ENCODE results near the gene CDK15.

CDK15 gene

DNA sequence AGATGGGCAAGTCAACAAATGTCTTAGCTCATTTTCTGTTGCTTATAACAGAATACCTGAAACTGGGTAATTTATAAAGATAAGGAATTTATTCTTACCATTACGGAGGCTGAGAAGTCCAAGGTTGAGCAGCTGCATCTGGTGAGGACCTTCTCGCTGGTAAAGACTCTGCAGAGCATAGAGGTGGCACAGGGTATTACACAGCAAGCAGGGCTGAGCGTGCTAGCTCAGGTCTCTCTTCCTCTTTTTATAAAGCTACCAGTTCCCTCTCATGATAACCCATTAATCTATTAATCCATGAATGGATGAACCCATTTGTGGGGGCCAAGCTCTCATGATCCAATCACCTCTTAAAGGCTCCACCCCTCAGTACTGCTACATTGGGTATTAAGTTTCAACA lies 109.1 kb downstream of the CDK15 start:
- TF ChIP-seq JUND (IDR thresholded peaks at IDR 0.05; ENCODE audit: low read depth): no peak
- in situ Hi-C loops (cut with HindIII; ENCODE audit: low pct_unique_long_range_greater_than_20kb, low sequenced_read_pairs): no loop called here
- DNase-seq (ENCODE audit: low read depth in 1 of 2, low spot score in 1 of 2): no peak

GRCh38 chr2:201916565-201916964 lies 110.2 kb downstream of the CDK15 start:
- no peak for DNase-seq (ENCODE audit: low read depth in 1 of 2, low spot score in 1 of 2)
- no peak for TF ChIP-seq JUND (IDR thresholded peaks at IDR 0.05; ENCODE audit: low read depth)
- in situ Hi-C loops (cut with HindIII; ENCODE audit: low pct_unique_long_range_greater_than_20kb, low sequenced_read_pairs): no loop called here

DNA sequence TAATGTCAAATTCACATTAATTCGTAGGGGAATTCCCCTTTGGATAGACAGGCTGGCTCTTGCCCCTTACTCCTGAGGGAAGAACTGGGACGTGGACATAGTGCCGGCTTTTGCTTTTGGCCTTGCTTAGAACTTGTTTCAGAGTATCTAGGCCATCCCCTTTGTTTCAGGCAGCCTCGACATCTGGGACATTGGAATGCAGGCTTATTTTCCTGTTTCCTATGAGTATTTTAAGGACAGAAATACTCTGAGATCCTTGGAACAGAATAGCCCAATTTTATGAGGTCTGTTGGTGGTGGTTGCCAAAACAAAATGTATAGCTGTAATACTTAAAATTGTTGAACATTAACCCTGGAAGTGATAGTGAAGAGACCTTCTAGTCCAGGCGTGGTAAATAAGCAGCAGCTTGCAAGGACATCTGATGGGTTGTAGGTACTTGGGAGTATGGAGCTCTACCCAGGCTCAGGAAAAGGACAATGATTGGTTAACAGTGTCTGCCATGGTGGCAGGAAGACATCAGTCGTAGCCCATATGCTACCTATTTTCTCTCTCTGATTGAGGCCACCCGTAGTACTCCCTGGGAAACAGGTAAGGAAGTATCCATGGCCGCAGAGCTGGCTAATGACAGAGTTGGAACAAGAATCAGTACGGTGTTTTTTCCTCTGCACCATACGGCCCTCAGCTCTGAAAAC lies 112.4 kb downstream of the CDK15 start:
- no peak for DNase-seq (ENCODE audit: low read depth in 1 of 2, low spot score in 1 of 2)
- in situ Hi-C loops (cut with HindIII; ENCODE audit: low pct_unique_long_range_greater_than_20kb, low sequenced_read_pairs): no loop called here
- no peak for TF ChIP-seq JUND (IDR thresholded peaks at IDR 0.05; ENCODE audit: low read depth)

GRCh38 chr2:201919308-201919634 lies 112.9 kb downstream of the CDK15 start:
- TF ChIP-seq JUND (IDR thresholded peaks at IDR 0.05; ENCODE audit: low read depth): no peak
- no peak for DNase-seq (ENCODE audit: low read depth in 1 of 2, low spot score in 1 of 2)
- in situ Hi-C loops (cut with HindIII; ENCODE audit: low pct_unique_long_range_greater_than_20kb, low sequenced_read_pairs): no loop called here

DNA sequence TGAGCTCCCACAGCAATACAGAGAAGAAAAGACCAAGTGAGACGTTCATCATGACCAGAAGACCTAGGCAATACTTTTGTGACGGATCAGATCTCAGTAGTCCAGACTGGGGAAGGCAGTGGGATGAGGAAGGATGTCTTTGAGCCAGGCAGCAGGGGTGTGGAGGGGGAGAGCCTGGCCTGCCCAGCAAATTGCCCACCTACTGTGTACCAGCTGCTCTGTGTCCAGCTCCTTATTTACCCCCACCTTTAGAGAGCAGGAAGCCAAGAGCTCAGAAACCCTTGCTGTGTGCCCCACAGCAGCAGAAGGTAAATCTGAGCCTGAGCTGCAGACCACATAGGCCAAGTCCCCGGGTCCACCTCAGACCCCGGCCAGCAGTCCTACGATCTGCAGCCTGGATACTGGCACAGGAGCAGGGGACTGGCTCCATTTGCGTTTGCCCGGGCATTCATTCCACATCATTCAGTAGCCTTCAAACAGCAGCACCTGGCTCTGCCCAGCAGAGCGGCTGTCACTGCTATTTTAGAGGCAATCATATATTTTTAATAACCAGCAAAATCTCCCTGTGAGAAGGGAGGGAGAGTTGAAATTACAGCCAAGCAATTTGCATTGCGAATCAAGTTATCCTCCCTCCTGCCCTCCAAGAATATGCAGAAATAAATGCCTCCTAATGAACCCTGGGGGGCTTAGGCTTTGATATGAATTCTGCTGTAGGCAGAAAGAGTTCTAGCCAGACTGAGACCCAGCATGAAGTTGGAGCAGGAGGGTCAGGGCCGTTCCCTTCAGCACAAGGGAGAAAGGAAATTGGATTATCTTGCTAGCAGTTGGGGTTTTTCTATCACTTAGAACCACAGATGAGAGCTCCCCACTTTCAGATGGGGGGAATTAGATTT lies 117.3 kb downstream of the CDK15 start:
- in situ Hi-C loops (cut with HindIII; ENCODE audit: low pct_unique_long_range_greater_than_20kb, low sequenced_read_pairs): no loop called here
- TF ChIP-seq JUND (IDR thresholded peaks at IDR 0.05; ENCODE audit: low read depth): no peak
- no peak for DNase-seq (ENCODE audit: low read depth in 1 of 2, low spot score in 1 of 2)

DNA sequence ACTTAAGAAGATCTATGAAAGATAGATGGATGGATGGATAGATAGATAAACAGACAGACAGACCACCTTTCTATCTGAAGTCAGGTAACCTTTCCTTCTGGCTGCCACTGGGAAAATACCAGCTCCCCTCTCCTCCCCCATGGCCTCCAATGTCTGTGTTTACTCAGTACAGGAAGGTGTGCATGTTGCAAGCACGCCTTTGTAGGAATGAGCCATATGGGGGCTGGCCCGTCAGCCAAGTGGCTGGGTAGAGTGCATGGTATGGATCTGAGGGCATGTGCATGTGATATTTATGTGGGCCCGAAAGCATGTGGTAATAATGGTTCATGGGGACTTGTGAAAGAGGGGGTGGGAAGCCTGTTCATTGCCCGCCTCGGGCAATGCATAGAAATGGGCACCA lies 118.1 kb downstream of the CDK15 start:
- DNase-seq (ENCODE audit: low read depth in 1 of 2, low spot score in 1 of 2): no peak
- in situ Hi-C loops (cut with HindIII; ENCODE audit: low pct_unique_long_range_greater_than_20kb, low sequenced_read_pairs): no loop called here
- no peak for TF ChIP-seq JUND (IDR thresholded peaks at IDR 0.05; ENCODE audit: low read depth)

- in situ Hi-C loops (cut with HindIII; ENCODE audit: low pct_unique_long_range_greater_than_20kb, low sequenced_read_pairs): no loop called here
- no peak for DNase-seq (ENCODE audit: low read depth in 1 of 2, low spot score in 1 of 2)
- TF ChIP-seq JUND (IDR thresholded peaks at IDR 0.05; ENCODE audit: low read depth): no peak
Observed at GRCh38 chr2:201925056-201925455, 118.7 kb downstream of the CDK15 start.

GRCh38 chr2:201926067-201926466 lies 119.7 kb downstream of the CDK15 start:
- in situ Hi-C loops (cut with HindIII; ENCODE audit: low pct_unique_long_range_greater_than_20kb, low sequenced_read_pairs): no loop called here
- DNase-seq (ENCODE audit: low read depth in 1 of 2, low spot score in 1 of 2): no peak
- no peak for TF ChIP-seq JUND (IDR thresholded peaks at IDR 0.05; ENCODE audit: low read depth)

- TF ChIP-seq JUND (IDR thresholded peaks at IDR 0.05; ENCODE audit: low read depth): no peak
- in situ Hi-C loops (cut with HindIII; ENCODE audit: low pct_unique_long_range_greater_than_20kb, low sequenced_read_pairs): no loop called here
- DNase-seq (ENCODE audit: low read depth in 1 of 2, low spot score in 1 of 2): no peak
Observed at GRCh38 chr2:201928363-201928762, 122.0 kb downstream of the CDK15 start.

- no peak for DNase-seq (ENCODE audit: low read depth in 1 of 2, low spot score in 1 of 2)
- TF ChIP-seq JUND (IDR thresholded peaks at IDR 0.05; ENCODE audit: low read depth): no peak
- in situ Hi-C loops (cut with HindIII; ENCODE audit: low pct_unique_long_range_greater_than_20kb, low sequenced_read_pairs): no loop called here
Observed at GRCh38 chr2:201929281-201930026, 123.1 kb downstream of the CDK15 start.

DNA sequence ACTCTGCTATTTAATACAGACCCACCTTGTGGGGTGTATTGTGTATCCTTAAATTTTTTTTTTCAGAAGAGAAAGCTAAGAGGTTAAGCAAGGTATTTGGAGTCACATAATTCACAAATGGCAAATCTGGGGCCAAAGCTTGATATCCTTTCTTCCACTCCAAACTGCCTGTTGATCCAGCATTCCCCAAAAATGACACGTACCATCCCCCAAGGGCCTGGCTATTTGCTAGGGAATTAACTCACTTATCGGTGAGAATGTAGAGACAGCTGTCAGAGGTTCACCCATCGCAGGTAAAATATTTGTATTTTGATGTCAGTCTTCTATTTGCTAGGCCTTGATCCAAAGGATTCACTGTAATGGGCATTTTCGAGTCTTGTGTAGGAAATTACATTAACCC lies 123.7 kb downstream of the CDK15 start:
- TF ChIP-seq JUND (IDR thresholded peaks at IDR 0.05; ENCODE audit: low read depth): no peak
- DNase-seq (ENCODE audit: low read depth in 1 of 2, low spot score in 1 of 2): no peak
- in situ Hi-C loops (cut with HindIII; ENCODE audit: low pct_unique_long_range_greater_than_20kb, low sequenced_read_pairs): no loop called here

DNA sequence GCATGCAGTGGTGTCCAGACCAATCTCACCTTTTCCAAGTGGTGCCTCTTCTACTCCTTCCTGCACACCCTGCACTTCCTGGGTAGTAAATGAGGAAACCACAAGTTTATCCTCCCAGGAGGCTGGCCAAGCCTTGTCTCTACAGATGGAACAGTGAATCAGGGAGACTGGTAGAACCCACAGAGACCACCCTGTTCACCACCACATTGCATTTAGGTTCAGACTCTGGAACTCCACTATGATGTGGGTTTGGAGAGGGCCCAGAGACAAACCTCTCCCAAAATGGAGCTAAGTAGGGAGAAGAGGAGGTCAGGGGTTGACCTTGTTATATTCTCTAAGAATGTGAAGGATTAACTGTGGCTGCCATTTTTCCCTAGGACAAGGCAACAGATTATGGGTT lies 124.5 kb downstream of the CDK15 start:
- in situ Hi-C loops (cut with HindIII; ENCODE audit: low pct_unique_long_range_greater_than_20kb, low sequenced_read_pairs): no loop called here
- no peak for TF ChIP-seq JUND (IDR thresholded peaks at IDR 0.05; ENCODE audit: low read depth)
- no peak for DNase-seq (ENCODE audit: low read depth in 1 of 2, low spot score in 1 of 2)

- TF ChIP-seq JUND (IDR thresholded peaks at IDR 0.05; ENCODE audit: low read depth): no peak
- in situ Hi-C loops (cut with HindIII; ENCODE audit: low pct_unique_long_range_greater_than_20kb, low sequenced_read_pairs): no loop called here
- no peak for DNase-seq (ENCODE audit: low read depth in 1 of 2, low spot score in 1 of 2)
Observed at GRCh38 chr2:201931475-201931874, 125.1 kb downstream of the CDK15 start.

Data from T47D (cell line).